Kidney glomerular epithelial cell (primary cell): ENCODE measurements around the gene MMADHC.

Experiments used
- DNase-seq: peaks from one replicate; lab custom pipeline; 2025; lab: John Stamatoyannopoulos, UW

MMADHC gene

DNA sequence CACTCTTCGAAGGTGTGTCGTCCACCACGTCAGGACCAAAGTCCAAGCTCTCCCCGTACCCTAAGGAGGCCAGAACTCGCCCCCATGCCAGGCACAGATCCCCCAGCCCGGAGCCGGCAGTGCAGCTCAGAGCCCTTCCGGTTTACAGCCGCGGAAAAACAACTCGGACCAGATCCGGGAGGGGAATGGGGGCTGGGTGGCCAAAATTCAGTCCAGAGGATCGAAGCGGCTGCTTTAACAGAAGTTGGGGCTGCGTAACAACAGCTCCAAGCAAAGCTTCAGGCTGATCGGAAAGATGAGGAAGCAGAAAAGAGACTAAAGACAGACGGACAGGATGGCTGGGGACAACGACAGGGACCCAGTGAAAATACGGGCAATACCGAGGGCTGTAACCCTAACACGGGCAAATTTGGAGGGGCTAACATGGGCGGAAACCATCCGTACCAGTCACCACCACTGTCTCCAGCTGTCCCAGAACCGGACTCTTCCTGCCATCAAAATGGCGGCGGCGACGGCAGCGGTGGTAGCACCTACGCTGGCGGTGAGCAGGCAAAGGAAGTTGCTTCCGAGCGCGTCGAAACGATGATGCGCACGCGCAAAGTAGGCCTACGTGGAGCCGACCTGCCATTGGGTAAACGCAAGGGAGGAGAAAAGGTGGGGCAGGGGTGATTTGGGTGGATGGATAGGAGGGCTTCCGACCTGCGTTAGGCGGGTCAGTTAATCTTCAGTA is at the start of gene MMADHC:
Gene MMADHC (minus strand): TSS at position 556 of the 730 bp plus-strand sequence. CDS start 678 bp downstream, outside the sequence.
- DNase-seq: peak; percentile 92

DNA sequence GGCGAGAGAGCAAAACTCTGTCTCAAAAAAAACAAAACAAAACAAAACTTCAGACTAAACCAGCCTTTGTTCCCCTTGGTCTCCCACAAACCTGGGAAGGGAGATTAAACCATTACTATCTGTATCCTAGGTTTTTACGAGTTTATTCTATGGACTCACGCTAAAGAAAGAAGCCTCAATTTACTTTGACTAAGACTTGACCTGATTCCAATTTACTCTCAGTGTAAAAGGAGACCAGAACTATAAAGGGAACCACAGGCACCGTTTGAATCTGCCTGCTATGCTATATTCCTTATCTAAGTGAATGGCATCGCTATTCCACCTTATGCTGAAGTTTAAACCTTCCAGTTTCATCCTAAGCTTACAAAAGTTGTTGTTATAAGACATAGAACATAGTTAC is 46.5 kb upstream of the MMADHC start:
- no peak for DNase-seq

DNA sequence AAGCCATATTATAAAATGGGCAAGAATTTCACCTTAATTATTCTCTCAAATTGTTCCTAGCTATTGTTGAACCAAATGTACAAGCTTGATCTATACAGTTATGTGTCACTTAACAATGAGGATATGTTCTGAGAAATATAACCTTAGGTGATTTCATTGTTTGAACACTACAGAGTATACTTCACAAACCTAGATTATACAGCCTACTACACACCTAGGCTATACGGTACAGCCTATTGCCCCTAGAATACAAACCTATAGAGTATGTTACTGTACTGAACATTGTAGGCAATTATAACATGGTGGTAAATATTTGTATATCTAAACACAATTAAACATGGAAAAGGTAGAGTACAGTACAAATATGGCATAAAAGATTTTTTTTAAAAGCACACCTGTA is 42.9 kb upstream of the MMADHC start:
- no peak for DNase-seq

DNA sequence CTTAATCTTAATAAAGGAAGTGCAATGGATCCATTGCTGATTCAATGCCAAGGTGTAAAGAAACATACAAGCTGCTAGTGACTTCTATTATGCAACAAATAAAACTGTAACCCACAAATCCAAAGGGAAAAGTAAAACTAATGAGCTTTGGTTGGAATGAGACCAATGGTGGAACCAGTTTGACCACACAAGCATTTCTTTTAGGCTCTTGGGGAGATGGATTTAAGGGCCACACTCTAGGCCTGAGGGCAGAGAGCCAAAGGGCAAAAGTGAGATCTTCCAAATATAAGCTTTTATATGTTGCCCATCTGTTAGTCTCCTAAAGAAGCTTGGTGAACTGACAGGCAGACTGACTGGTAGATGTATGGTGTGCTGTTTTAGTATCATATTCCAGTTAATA is 41.5 kb upstream of the MMADHC start:
- DNase-seq: no peak

DNA sequence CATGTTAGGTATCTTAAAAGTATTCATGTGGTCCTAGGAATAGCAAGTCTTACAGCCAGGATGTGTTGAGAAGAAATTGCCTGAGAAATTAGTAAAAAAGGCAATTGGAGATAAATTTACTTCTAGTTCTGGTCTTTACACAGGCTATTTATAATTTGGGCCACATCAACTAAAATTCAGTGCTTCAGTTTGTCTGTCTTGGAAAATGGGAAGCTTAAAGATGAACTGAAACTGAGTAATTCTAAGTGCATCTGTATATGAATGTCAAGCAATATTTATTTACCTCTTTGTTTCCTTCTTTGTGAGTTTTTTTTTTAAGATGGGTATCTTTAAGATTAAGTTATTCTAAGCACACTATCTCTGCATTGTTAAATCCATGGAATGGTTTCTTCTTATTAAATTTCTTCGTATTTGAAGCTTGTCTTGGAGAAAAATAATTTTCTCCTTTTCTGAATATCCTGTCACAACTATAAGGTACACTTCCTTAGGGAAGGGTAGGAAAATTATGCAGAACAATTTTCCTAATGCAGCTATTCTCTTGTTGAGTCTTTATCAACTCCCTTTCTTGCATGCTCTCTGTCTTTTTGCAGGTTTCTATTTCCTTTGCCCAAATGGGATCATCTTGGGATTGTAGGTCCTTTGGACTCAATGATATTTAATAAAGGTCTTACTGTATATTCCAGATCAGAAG is 39.7 kb upstream of the MMADHC start:
- DNase-seq: no peak

DNA sequence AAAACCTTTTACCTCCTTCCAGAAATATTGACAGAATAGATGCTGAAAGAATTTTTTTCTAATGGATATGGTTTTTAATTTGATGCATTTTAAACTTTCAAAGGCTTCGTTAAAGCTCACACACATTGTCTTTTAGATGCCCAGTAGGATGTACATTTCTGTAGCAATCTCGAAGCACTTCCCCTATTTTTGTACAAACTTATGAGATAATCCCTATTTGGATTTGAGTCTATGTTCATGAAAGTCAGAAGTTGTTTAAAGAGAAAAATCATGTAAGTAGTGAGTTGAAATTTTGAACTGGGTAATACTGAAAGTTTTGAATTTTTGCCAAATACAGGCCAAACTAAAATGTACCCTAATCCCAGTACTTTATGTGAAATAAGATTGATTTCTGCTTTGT is 38.1 kb upstream of the MMADHC start:
- DNase-seq: no peak

DNA sequence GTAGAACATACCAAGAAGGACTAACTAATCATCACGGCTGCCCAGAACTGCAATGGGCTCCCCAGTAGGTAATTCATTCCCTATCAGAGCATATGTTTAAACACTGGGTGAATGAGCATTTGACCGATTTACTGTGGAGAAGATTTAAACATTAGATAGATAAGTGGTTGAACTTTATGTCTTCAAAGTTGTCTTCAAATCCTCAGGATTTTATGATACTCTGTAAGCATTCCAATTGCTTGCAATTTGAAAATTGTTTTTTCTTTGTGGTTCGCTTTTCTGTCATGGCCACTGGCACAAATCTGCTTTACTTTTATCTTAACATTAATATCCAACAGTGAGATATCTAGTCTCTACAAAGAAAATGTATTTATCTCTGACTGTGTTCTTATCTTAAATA is 37.7 kb upstream of the MMADHC start:
- DNase-seq: no peak

DNA sequence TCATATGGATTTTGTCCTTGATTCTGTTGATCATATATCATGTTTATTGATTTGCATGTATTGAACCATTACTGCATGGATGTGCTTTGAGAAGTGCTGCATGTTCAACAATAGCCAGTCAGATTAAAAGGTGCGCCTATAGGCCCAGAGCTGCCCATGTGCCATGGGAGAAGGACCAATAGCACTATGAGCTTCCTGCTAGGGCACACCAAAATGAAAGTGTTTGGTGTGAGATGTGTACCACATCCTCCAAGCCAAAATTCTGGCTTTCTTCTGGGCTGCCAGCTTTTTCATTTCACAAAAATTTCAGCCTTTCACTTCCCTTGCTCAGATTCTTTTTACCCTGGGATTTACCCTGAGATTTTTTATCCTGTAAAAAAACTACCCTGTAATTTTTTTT is 34.8 kb upstream of the MMADHC start:
- DNase-seq: no peak

DNA sequence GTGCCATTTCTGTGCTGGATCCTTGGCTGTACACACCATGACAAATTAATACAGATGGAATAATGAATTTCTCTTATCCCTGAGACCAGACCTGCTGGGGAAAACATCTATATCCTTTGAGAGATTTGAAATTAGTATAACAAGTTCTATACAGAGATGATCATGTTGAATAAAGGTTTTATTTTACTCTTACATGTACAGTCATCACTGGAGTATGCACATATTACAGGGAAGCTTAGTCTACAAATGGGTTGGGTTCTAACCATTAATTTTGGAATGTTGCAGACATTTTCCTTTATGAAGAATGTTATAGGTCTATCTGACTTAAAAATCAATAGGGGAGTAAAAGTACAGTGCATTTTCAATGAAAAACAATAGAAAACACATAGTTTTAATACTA is 29.9 kb upstream of the MMADHC start:
- DNase-seq: no peak

DNA sequence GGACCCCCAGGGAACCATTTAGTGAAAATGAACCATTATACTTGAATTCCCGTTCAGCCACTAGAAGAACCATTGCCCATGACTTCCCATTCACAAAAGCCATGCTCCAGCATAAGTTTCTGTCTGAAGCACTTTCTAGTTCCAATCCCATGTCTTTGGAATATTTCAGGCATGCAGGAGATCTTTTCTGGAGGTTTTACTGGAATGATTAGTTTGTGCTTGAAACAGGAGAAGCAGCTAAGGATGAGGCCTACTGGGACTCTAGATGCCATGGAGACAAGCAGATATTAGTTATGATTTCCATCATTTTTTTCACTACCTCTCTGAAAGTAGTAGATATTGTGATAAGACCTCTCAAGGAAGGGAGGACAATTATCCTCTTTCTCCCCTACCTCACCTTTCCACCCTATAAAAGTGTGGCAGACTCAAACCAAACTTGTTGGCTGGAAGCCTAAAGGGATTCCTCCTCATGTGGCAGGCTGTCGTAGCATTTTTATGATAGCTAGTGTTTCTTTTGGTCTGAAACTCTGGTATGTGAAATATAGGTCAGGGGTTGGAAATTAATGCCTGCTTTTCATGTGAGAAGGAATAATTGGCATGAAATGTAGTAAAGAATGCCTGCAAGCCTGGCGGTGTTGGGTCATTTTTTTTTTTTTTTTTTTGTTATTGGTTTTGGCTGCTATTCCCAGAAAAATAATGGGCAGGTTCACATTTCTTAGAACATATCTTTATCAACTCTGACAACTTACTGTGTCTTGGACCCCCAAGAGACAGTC is 29.3 kb upstream of the MMADHC start:
- no peak for DNase-seq

DNA sequence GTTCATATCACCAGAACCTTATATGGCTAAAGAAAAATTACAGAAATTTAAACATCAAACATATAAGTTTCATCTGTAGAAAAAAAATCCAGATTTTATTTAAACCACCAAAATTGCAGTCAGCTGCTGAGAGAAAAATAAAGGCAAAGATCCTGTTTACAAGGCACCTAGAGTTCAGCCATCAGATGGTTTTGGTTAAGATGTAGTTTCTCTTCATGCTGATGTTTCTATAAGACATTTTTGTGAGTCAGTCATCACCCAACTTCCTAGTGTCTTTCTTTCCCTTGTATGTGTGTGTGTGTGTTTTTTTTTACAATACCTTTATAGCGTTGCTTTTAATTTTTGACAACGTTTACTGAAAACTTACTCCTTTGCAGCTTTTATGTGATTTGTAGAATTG is 26.1 kb upstream of the MMADHC start:
- DNase-seq: no peak

DNA sequence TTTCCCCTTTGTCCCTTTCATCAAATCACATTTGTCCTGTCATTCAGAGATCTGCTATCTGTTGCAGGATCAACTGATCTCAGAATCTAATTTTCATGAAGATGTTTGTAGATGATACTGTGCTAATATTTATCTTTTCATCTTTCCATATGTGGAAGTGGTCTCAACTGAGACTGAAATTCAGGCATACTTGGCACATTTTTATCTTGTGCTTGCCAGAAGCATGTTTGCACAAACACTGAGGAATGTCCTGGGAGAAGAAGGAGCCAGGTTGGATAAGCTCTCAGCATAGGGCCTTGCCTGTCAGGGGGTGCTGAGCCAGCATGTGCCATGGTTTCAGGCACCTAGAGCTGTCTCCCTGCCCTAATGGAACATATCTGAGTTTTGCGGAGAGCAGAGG is 24.5 kb upstream of the MMADHC start:
- DNase-seq: no peak

DNA sequence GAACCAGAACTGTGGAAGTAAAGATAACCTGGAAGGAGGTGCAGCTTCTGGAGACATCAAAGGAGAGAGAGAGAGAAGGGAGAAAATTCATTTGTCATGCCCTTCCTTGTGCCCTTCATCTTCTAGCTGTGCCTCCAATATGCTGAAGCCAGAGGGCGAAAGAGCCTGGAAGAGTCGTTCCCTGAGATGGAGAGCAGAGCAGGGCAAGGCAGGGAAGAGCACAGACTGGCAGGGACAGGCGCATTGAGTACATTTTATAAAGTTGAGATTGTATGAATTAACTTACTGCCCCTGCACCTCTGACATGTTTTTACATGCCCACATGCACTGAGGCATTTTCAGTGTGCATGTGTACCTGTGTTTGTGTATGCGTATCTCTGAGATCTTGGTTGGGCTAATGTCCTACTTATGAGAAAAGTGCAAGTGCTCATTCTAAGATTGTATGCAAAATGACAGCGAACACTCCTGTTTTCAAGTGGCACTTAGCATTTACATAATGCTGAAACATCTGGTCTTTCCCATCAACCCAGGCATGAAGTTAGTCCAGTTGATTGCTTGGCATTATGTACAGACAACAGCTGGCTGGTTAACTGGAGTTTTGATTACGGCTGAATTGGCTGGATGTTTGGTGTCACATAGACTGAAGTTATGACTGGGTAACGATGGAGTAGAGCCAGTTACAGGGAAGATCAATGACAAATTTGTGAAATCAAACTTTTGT is 23.7 kb upstream of the MMADHC start:
- no peak for DNase-seq

DNA sequence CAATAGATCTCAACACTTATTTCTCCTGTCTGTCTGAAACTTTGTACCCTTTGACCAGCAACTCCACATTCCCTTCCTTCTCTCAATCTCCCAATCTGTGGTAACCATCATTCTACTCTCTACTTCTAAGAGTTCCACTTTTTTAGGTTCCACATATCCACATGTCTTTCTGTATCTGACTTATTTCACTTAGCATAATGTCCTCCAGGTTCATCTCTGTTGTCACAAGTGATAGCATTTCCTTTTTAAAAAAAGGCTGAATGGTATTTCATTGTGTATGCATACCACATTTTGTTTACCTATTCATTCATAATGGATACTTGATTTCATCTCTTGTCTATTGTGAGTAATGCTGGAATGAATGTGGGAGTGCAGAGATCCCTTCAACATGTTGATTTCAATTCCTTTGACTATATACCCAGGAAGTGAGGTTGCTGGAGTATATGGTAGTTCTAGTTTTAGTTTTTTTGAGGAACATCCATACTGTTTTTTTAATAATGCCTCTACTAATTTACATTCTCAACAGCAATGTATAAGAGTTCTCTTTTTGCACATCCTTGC is 18.8 kb upstream of the MMADHC start:
- peak; percentile 43 for DNase-seq

DNA sequence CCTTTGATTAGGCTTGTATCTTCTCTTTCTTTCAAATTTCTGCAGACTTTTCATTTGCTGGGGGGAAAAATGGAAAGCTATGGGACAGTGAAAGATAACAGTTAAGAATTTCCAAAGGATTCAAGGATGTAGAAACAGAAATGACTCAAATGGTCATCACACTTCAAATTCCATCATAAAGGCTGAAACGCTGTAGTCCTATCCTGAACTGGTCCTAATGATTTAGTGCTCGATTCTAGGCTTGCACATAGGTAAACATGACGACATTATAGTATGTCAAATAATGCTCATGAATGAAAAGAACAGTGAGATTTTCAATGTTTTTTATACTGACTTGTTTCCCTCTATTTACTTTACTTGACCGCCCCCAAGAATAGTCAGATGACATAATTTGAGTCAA is 15.7 kb upstream of the MMADHC start:
- no peak for DNase-seq

DNA sequence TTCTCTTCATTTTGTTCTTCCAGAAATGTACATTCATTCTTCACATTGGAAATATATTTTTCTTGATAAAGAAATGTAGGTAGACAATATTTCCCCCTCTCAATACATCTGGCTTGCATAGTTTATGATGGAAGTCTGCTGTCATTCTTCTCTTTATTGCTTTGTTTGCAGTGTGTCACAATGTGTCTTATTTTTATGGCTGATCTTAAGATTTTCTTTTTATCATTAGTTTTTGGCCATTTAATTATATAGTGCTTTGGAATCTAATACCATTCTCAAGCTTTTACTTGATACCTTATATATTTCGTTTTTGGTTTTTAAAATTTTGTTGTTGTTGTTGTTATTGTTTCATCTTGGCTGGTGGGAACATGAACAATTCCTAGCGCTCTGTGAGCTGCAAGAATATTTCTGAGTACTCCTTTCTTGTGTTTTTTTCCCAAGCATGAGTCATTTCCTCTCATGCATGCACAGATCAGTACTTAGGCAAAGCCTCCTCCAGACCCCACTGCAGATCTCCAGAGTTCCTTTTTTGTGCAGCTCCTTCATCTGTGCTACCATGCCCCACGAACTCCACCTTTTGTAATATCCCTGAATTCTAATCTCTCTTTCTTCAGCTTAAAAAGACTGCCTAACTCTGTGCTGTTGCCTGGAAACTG is 13.7 kb upstream of the MMADHC start:
- DNase-seq: peak; percentile 15

DNA sequence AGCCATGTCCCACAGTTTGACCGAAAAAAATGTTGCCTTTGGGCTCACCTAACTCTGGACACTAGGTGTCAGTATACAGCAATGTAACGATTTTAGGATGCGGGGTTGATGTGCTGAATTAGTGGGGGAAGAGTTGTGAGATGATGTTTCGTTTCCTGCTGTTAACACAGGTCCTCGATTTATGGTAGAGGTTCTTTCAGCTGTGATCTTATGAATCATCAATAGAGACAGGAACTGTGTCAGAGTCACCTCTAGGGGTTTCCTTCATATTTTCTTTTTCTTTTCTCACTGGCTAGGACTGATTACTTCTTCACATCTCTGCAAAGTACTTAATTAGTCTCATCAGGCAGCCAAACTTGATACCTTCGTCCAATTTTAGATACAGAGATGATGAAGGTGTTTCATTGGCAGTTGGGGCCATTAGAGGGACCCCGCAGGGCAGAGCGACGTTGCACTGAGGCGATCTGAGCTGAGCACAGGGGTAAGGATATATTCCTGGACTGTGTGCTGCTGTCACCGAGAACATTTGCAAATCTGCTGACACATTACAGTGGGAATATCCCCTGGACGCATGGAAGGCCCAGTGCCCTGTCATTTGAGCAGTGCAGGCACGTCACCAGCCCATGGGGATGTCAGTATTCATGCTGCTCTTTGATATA is 10.2 kb upstream of the MMADHC start:
- DNase-seq: peak; percentile 96

DNA sequence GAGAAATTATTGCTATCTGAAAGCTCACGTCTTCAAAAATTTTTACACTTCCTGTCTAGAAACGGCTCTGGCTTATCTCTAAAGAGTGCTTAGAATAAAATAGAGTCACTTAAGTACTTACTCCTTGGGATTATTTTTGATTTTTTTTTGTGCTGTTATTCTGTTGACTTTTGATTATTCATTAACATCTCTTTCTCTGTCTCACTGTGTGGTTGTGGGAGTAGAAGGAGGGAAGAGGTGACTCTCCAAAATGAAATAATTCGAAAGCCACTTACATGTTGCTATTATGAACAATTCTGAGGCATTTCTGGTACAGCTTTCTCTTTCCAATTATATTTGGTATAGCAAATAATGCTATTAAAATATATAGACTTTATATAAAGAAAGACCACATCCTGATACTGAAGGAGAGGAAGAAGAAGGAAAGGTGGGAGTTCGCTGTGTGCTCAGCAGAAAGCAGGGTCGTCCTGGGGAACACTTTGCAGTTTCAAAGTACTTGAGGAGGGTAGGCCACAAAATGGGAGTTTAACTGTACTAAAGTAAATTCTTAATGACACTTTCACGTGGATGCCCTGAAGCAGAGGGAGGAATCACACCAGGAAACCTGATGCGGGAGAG is 9.6 kb upstream of the MMADHC start:
- DNase-seq: no peak

DNA sequence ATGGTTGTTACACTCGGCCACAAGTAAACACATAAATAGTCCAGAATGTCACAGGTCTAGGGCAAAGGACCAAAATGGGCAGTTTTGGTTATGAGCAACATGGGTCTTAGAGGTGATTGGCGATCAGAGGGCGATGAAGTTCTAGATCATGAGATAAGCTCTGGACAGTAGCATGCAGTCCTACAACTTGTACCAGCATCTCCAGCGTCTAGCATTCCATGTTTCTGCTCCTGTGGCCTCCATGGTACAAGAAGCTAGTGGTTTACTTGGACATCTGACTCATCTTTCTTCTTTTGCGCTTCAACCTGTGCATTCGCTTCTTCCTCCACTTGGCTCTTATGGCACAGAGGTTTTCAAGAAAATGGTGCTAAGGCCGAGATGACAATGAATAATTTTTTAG is 8.9 kb upstream of the MMADHC start:
- no peak for DNase-seq
